ENCODE measurements around the gene ADAM22.

The ADAM22 gene

GRCh38 chr7:88219781-88220747, 286.0 kb downstream of the ADAM22 start, which contains the start of gene SRI (continued):
- TF ChIP-seq ZNF518A (tag by site-specific recombination; conservative IDR thresholded peaks at IDR 0.05; ENCODE audit: low read depth), result no peak
- no peak for TF ChIP-seq ZNF473 (tag by site-specific recombination; IDR thresholded peaks at IDR 0.05)
- TF ChIP-seq ZNF148 (tag by site-specific recombination; IDR thresholded peaks at IDR 0.05; ENCODE audit: borderline replicate concordance), result no peak
- no peak for TF ChIP-seq ZNF785 (tag by site-specific recombination; IDR thresholded peaks at IDR 0.05)
- no peak for TF ChIP-seq ZNF624 (tag by site-specific recombination; IDR thresholded peaks at IDR 0.05)
- peak; percentile 67; the same call in 1 of the 2 replicates for TF ChIP-seq GLIS2 (tag by site-specific recombination; IDR thresholded peaks at IDR 0.05)
- TF ChIP-seq KLF8 (tag by site-specific recombination; IDR thresholded peaks at IDR 0.05), result peak; percentile 84; the same call in 1 of the 2 replicates
- TF ChIP-seq ZNF324 (tag by site-specific recombination; IDR thresholded peaks at IDR 0.05), result no peak
- TF ChIP-seq KLF1 (tag by site-specific recombination; IDR thresholded peaks at IDR 0.05), result peak; percentile 54
- no peak for TF ChIP-seq ZNF426 (tag by site-specific recombination; IDR thresholded peaks at IDR 0.05)
- no peak for TF ChIP-seq KLF10 (tag by site-specific recombination; IDR thresholded peaks at IDR 0.05)
- TF ChIP-seq ZFP41 (tag by site-specific recombination; IDR thresholded peaks at IDR 0.05; ENCODE audit: borderline replicate concordance), result no peak
- TF ChIP-seq IKZF3 (tag by site-specific recombination; IDR thresholded peaks at IDR 0.05), result no peak
- no peak for TF ChIP-seq ZNF626 (tag by site-specific recombination; IDR thresholded peaks at IDR 0.05)
- no peak for TF ChIP-seq HOXA7 (CRISPR knock-in tag; IDR thresholded peaks at IDR 0.05; ENCODE audit: borderline replicate concordance)
- TF ChIP-seq ZNF341 (tag by site-specific recombination; IDR thresholded peaks at IDR 0.05; ENCODE audit: low read depth), result peak; percentile 84
- no peak for TF ChIP-seq ZNF645 (tag by site-specific recombination; IDR thresholded peaks at IDR 0.05)
- TF ChIP-seq MZF1 (tag by site-specific recombination; IDR thresholded peaks at IDR 0.05; ENCODE audit: borderline replicate concordance), result no peak
- no peak; the same call in 1 of the 2 replicates for TF ChIP-seq WT1 (tag by site-specific recombination; IDR thresholded peaks at IDR 0.05)
- TF ChIP-seq ZNF521 (tag by site-specific recombination; IDR thresholded peaks at IDR 0.05), result no peak
- no peak; the same call in 1 of the 2 replicates for TF ChIP-seq ZNF394 (tag by site-specific recombination; IDR thresholded peaks at IDR 0.05; ENCODE audit: borderline replicate concordance)
- no peak for TF ChIP-seq HOXC10 (CRISPR knock-in tag; IDR thresholded peaks at IDR 0.05)
- TF ChIP-seq ZNF354C (tag by site-specific recombination; IDR thresholded peaks at IDR 0.05; ENCODE audit: borderline replicate concordance, low read depth), result no peak
- TF ChIP-seq ZBTB26 (tag by site-specific recombination; optimal IDR thresholded peaks at IDR 0.05), result peak; percentile 76
- no peak for TF ChIP-seq ZNF24 (tag by site-specific recombination; IDR thresholded peaks at IDR 0.05)
- TF ChIP-seq ZNF548 (tag by site-specific recombination; IDR thresholded peaks at IDR 0.05), result no peak
- TF ChIP-seq ZNF146 (tag by site-specific recombination; IDR thresholded peaks at IDR 0.05), result 0 out of 2 replicates have a peak, but pooled peaks have one; percentile 3
- TF ChIP-seq ZNF830 (tag by site-specific recombination; IDR thresholded peaks at IDR 0.05; ENCODE audit: low read depth), result no peak
- no peak for TF ChIP-seq ZNF211 (tag by site-specific recombination; IDR thresholded peaks at IDR 0.05; ENCODE audit: low read depth)
- no peak for TF ChIP-seq HOXD13 (CRISPR knock-in tag; IDR thresholded peaks at IDR 0.05; ENCODE audit: borderline replicate concordance)

Measured in HEK293 (cell line).